ENCODE data around the gene NEURL1B.
"Not testable (repeated sequence)": the region's sequence is repeated elsewhere in the genome, so short reads cannot be mapped to it uniquely, and the experiment has no call there.

NEURL1B gene

DNA sequence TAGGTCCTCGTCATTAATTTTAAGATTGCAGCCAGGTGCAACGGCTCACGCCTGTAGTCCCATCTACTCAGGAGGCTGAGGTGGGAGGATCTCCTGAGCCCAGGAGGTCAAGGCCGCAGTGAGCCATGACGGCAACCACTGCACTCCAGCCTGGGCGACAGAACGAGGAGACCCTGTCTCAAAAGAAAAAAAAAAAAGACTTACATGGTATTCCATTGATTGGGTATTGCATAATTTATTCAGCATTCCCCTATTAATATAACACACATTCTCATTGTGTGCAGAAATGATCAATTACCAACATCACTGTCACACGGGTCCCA lies 67.1 kb downstream of the NEURL1B start:
- peaks cover 6 to 24% (median 17%) of the 10 kb centered on the region in 5 donors for H3K27me3 ChIP-seq (ENCODE audit: control insufficient read depth in 5 of 5, insufficient read depth in 4 of 5, low read length in 5 of 5)
- H3K9me3 ChIP-seq (ENCODE audit: control insufficient read depth in 5 of 5, low read length in 5 of 5), result peaks cover 0 to 2% (median 0%) of the 10 kb centered on the region in 5 donors
- no peak overlapping the region for H3K4me3 ChIP-seq (ENCODE audit: low read depth in 1 of 5, low read length in 5 of 5)
- H3K9ac ChIP-seq (ENCODE audit: low read length in 5 of 5), result no peak overlapping the region
- peaks cover 0 to 8% (median 3%) of the 10 kb centered on the region in 5 donors for H3K4me1 ChIP-seq (ENCODE audit: control insufficient read depth in 5 of 5, insufficient read depth in 5 of 5, low read length in 5 of 5)
- H3K27ac ChIP-seq (ENCODE audit: low read depth, low read length), result no peak overlapping the region
- no peaks in the 10 kb centered on the region for H3K36me3 ChIP-seq (ENCODE audit: control insufficient read depth in 5 of 5, insufficient read depth in 5 of 5, low read length in 5 of 5)

DNA sequence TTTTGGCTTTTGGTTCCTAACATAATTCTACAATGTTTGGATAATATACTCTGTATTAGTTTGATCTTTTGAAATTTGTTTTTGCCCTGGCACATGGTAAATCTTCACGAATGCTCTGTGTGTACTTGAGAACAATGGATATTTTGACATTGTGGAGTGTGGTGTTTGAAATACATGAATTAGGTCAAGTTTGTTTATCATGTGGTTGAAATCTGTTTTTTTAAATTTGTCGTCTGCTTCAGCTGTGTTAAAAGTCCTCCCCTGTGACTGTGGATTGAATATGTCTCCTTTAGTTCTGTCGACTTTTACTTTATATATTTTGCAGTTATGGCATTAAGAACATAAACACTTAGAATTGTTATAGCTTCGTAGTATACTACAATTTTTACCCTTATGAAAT lies 69.6 kb downstream of the NEURL1B start:
- Histone ChIP-seq H3K27me3 (ENCODE audit: control insufficient read depth in 5 of 5, insufficient read depth in 4 of 5, low read length in 5 of 5) (peaks cover 6 to 19% (median 17%) of the 10 kb centered on the region in 5 donors), H3K9ac (ENCODE audit: low read length in 5 of 5) (no peak overlapping the region), H3K9me3 (ENCODE audit: control insufficient read depth in 5 of 5, low read length in 5 of 5) (peaks cover 0 to 2% (median 0%) of the 10 kb centered on the region in 5 donors)

DNA sequence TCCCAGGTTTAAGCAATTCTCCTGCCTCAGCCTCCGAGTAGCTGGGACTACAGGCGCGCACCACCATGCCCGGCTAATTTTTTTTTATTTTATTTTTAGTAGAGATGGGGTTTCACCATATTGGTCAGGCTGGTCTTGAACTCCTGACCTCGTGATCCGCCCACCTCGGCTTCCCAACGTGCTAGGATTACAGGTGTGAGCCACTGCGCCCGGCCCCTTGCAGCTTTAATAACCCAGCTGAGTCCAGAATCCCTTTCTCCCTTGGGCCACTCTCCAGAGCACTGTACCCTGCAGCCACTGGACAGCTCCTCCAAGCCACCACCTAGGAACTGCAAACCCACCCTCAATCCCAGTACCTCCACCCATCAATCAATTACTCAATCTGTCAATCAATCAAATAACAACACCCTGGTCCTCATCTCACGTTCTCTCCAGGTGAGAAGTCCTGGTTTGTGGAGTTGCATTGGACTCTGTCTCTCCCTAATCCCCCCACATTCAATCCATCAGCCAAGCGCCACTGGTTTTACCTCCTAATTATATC lies 70.3 kb downstream of the NEURL1B start:
- not testable (repeated sequence) for H3K4me3 ChIP-seq (ENCODE audit: low read depth in 1 of 5, low read length in 5 of 5); H3K36me3 ChIP-seq (ENCODE audit: control insufficient read depth in 5 of 5, insufficient read depth in 5 of 5, low read length in 5 of 5)

More for the DNA sequence above, 69.6 kb downstream of the NEURL1B start:
- Histone ChIP-seq H3K27ac (ENCODE audit: low read depth, low read length) (no peak overlapping the region), H3K4me3 (ENCODE audit: low read depth in 1 of 5, low read length in 5 of 5) (no peak overlapping the region), H3K4me1 (ENCODE audit: control insufficient read depth in 5 of 5, insufficient read depth in 5 of 5, low read length in 5 of 5) (peaks cover 4 to 33% (median 24%) of the 10 kb centered on the region in 5 donors), H3K36me3 (ENCODE audit: control insufficient read depth in 5 of 5, insufficient read depth in 5 of 5, low read length in 5 of 5) (no peaks in the 10 kb centered on the region)

DNA sequence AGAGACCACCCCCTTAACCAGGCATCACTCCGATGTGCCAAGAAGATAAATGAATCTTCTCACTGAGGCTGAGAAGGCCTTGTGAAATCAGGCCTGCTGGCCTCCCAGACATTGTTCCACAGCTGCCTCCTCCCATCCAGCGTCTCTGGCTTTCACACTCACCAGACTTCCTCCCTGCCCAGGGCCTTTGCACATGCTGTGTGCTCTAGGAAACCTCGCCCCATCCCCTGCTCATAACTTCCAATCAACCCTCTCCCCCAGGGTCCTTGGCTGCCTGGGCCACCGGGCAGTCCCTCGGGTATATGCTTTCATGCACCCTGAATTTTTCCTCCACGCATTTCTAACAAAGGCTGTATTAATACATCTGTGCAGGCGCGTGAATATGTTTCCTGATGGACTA lies 71.5 kb downstream of the NEURL1B start:
- Histone ChIP-seq H3K9me3 (ENCODE audit: control insufficient read depth in 5 of 5, low read length in 5 of 5) (no peaks in the 10 kb centered on the region), H3K4me3 (ENCODE audit: low read depth in 1 of 5, low read length in 5 of 5) (no peak overlapping the region), H3K27me3 (ENCODE audit: control insufficient read depth in 5 of 5, insufficient read depth in 4 of 5, low read length in 5 of 5) (peaks cover 0 to 14% (median 8%) of the 10 kb centered on the region in 5 donors), H3K4me1 (ENCODE audit: control insufficient read depth in 5 of 5, insufficient read depth in 5 of 5, low read length in 5 of 5) (peaks cover 4 to 45% (median 41%) of the 10 kb centered on the region in 5 donors), H3K36me3 (ENCODE audit: control insufficient read depth in 5 of 5, insufficient read depth in 5 of 5, low read length in 5 of 5) (no peaks in the 10 kb centered on the region), H3K9ac (ENCODE audit: low read length in 5 of 5) (no peak overlapping the region), H3K27ac (ENCODE audit: low read depth, low read length) (no peak overlapping the region)

More for the DNA sequence above, 70.3 kb downstream of the NEURL1B start:
- not testable (repeated sequence) for H3K9me3 ChIP-seq (ENCODE audit: control insufficient read depth in 5 of 5, low read length in 5 of 5); H3K27ac ChIP-seq (ENCODE audit: low read depth, low read length); H3K9ac ChIP-seq (ENCODE audit: low read length in 5 of 5)
- Histone ChIP-seq H3K4me1 (ENCODE audit: control insufficient read depth in 5 of 5, insufficient read depth in 5 of 5, low read length in 5 of 5) (peaks cover 4 to 40% (median 31%) of the 10 kb centered on the region in 5 donors), H3K27me3 (ENCODE audit: control insufficient read depth in 5 of 5, insufficient read depth in 4 of 5, low read length in 5 of 5) (peaks cover 6 to 19% (median 17%) of the 10 kb centered on the region in 5 donors)

DNA sequence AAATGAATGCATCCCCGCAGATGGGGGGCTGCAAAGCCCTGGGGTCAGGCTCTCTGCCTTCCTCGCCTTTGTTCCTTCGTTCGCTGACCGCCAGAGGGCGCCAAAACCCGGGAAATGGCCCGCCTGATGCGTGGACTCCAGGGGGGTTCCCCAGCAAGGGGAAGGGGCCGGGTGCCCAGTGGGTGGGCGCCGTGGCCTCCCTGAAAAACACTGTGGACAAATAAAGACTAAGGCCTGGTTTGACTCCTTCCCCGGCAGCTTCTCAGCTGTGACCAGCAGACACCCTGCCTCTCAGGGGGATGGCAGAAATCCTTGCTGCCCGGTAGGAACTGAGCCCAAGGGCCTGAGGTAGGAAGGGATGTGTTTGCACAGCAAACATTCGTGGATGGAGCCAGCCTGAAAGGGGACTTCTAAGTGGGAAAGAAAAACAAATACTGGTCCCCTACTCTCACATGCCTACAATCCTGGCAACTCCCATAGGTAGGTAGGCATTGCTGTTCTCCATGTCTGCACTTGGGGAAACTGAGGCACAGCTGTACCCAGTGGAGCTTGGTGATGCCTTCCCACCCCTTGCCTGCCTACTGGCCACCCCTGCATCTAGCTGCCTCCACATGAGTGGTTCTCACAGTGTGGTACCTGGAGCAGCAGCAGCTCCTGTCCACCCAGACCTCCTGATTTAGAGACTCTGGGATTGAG lies 72.2 kb downstream of the NEURL1B start:
- Histone ChIP-seq H3K9me3 (ENCODE audit: control insufficient read depth in 5 of 5, low read length in 5 of 5) (no peaks in the 10 kb centered on the region), H3K27me3 (ENCODE audit: control insufficient read depth in 5 of 5, insufficient read depth in 4 of 5, low read length in 5 of 5) (peaks cover 0 to 8% (median 4%) of the 10 kb centered on the region in 5 donors), H3K4me1 (ENCODE audit: control insufficient read depth in 5 of 5, insufficient read depth in 5 of 5, low read length in 5 of 5) (peaks cover 4 to 48% (median 45%) of the 10 kb centered on the region in 5 donors), H3K9ac (ENCODE audit: low read length in 5 of 5) (peak overlapping the region in 1 of 5 donors; percentile 4), H3K27ac (ENCODE audit: low read depth, low read length) (peak overlapping the region; percentile 20), H3K4me3 (ENCODE audit: low read depth in 1 of 5, low read length in 5 of 5) (peak overlapping the region in 1 of 5 donors; percentile 14), H3K36me3 (ENCODE audit: control insufficient read depth in 5 of 5, insufficient read depth in 5 of 5, low read length in 5 of 5) (no peaks in the 10 kb centered on the region)

DNA sequence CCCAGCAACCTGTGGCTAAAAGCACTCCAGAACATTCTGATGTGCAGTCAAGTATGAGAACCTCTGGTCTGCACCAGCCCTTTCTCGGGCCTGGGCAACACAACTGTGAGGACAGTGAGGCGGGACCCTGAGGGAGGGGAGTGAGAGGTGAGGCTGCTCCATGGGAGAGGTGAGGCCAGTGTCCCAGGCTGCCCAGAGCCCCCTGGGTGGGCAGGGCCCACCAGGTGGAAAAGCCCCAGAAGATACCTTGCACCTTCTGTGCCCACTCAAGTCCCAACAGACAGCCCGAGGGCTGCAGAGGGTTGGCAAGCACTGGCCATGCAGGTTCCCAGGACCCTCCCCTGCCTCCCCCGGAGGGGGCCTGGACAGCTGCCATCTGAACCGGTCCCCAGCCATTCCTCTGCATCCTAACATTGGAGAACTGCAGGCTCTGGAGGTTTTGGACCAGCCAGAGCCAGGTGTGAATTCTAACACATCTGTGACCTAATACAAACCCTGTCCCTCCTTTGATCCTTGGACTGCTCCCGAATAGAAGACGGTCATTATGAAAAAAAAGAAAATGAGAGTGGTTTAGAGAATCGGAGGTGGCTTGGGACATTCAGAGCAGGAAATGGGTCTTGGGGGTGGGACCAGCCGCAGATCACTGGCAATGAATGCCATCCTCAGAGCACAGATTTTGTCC lies 72.9 kb downstream of the NEURL1B start:
- H3K4me1 ChIP-seq (ENCODE audit: control insufficient read depth in 5 of 5, insufficient read depth in 5 of 5, low read length in 5 of 5), result peaks cover 4 to 48% (median 45%) of the 10 kb centered on the region in 5 donors
- peak overlapping the region in 1 of 5 donors; percentile 49 for H3K9ac ChIP-seq (ENCODE audit: low read length in 5 of 5)
- peak overlapping the region; percentile 20 for H3K27ac ChIP-seq (ENCODE audit: low read depth, low read length)
- H3K9me3 ChIP-seq (ENCODE audit: control insufficient read depth in 5 of 5, low read length in 5 of 5), result no peaks in the 10 kb centered on the region
- no peak overlapping the region for H3K4me3 ChIP-seq (ENCODE audit: low read depth in 1 of 5, low read length in 5 of 5)
- H3K36me3 ChIP-seq (ENCODE audit: control insufficient read depth in 5 of 5, insufficient read depth in 5 of 5, low read length in 5 of 5), result no peaks in the 10 kb centered on the region
- H3K27me3 ChIP-seq (ENCODE audit: control insufficient read depth in 5 of 5, insufficient read depth in 4 of 5, low read length in 5 of 5), result peaks cover 0 to 8% (median 3%) of the 10 kb centered on the region in 5 donors

DNA sequence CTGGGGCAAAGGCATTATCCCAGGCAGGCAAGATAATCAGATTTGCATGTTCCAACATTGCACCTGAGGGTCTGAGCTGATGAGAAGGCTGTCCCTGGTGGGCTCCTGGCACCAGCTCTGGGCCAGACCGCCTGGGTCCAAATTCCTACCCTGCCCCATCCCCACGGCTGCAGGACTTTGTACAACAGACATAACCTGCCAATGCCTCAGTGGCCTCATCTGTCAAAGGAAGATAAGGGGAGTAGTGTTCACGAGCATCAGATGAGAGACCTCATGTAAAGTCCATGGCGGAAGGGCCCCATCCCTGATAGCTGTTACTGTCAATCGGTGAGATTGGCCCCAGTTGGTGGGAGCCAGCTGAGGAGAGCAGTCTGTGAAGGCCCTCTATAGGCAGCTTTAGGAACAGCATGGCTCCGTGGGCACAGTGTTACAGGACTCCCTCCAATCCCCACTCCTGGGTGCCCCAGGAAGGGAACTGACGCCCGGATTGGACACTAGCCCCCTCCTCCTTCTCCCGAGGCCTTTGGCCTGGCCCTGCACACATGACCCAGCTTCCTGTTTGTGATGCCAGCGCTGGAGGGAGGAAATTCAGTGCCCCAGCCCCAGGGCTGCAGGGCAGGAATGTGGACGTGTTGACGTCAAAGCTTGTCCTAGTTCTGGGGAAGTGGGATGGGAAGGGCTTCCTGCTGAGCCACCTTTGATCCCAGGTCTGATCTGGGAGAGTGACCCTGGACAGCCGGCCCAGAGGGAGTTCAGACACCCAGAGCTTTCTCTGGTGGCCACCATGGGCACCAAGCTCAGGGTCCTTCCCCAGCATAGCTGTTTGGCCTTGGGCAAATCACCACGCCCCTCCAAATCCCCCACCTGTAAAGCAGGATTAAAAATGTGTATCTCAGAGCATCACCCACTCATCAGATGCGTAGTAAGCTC lies 73.7 kb downstream of the NEURL1B start:
- no peaks in the 10 kb centered on the region for H3K9me3 ChIP-seq (ENCODE audit: control insufficient read depth in 5 of 5, low read length in 5 of 5)

DNA sequence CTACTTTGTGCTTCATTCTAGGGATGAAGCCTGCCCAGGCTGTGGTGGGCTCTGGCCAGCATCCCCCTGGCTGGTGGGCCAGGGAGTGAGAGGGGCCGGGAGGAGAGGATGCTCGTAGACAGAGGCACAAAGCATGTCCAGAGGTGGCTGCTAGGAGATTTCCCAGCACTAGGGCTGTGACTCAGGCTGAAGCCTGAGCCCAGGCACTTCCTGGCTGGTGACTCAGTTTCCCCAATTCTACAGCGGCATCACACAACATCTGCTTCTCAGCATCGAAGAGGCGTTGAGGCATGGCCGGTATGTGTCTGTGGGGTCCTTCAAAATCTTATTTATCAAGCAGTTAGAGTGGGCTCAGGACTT lies 74.3 kb downstream of the NEURL1B start:
- Histone ChIP-seq H3K27ac (ENCODE audit: low read depth, low read length) (peak overlapping the region; percentile 47), H3K4me3 (ENCODE audit: low read depth in 1 of 5, low read length in 5 of 5) (no peak overlapping the region), H3K36me3 (ENCODE audit: control insufficient read depth in 5 of 5, insufficient read depth in 5 of 5, low read length in 5 of 5) (no peaks in the 10 kb centered on the region), H3K4me1 (ENCODE audit: control insufficient read depth in 5 of 5, insufficient read depth in 5 of 5, low read length in 5 of 5) (peaks cover 4 to 49% (median 45%) of the 10 kb centered on the region in 5 donors), H3K9me3 (ENCODE audit: control insufficient read depth in 5 of 5, low read length in 5 of 5) (no peaks in the 10 kb centered on the region), H3K27me3 (ENCODE audit: control insufficient read depth in 5 of 5, insufficient read depth in 4 of 5, low read length in 5 of 5) (peaks cover 0 to 6% (median 3%) of the 10 kb centered on the region in 5 donors), H3K9ac (ENCODE audit: low read length in 5 of 5) (peak overlapping the region in 2 of 5 donors; percentile 31 to 49)

More for the DNA sequence above, 73.7 kb downstream of the NEURL1B start:
- no peaks in the 10 kb centered on the region for H3K36me3 ChIP-seq (ENCODE audit: control insufficient read depth in 5 of 5, insufficient read depth in 5 of 5, low read length in 5 of 5)
- peak overlapping the region in 2 of 5 donors; percentile 31 to 49 for H3K9ac ChIP-seq (ENCODE audit: low read length in 5 of 5)
- H3K4me1 ChIP-seq (ENCODE audit: control insufficient read depth in 5 of 5, insufficient read depth in 5 of 5, low read length in 5 of 5), result peaks cover 4 to 48% (median 45%) of the 10 kb centered on the region in 5 donors
- H3K27me3 ChIP-seq (ENCODE audit: control insufficient read depth in 5 of 5, insufficient read depth in 4 of 5, low read length in 5 of 5), result peaks cover 0 to 7% (median 3%) of the 10 kb centered on the region in 5 donors
- peak overlapping the region; percentile 51 for H3K27ac ChIP-seq (ENCODE audit: low read depth, low read length)
- no peak overlapping the region for H3K4me3 ChIP-seq (ENCODE audit: low read depth in 1 of 5, low read length in 5 of 5)

DNA sequence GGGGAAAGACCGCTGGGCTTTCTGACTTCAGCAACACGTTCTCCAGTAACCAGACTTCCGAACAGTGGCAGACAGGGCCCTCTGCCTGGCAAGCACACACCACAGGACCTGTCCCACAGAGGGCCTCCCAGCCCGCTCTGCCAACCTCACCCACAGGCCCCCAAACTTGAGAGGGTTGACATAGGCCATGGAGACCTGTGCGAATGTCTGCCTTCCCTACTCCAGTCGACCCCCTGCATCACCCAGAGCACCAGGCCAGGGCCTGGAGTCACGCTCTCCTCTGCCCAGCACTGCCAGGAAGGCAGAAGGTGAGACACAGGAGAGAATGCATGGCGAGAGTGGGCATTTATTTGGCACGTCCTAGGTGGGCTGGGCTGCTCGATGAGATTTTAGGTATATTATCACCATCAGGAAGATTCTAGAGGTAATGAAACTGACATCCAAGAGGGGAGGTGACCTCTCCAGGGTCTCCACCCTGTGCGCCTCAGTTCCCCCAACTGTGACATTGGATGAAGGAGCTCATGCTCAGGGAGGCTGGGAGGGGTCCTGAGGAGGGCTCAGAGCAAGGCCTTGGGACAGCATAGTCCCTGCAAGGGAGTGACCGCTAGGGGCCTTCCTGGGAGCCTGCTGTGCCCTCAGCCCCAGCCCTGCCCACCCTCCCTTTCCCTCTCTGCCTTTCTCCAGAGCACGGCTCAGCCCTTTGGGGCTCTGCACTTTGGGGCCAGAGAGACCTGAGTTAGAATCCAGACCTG lies 75.0 kb downstream of the NEURL1B start:
- Histone ChIP-seq H3K27ac (ENCODE audit: low read depth, low read length) (peak overlapping the region; percentile 47), H3K9ac (ENCODE audit: low read length in 5 of 5) (peak overlapping the region in 2 of 5 donors; percentile 2 to 32), H3K4me3 (ENCODE audit: low read depth in 1 of 5, low read length in 5 of 5) (no peak overlapping the region), H3K4me1 (ENCODE audit: control insufficient read depth in 5 of 5, insufficient read depth in 5 of 5, low read length in 5 of 5) (peaks cover 4 to 54% (median 45%) of the 10 kb centered on the region in 5 donors), H3K27me3 (ENCODE audit: control insufficient read depth in 5 of 5, insufficient read depth in 4 of 5, low read length in 5 of 5) (peaks cover 0 to 6% (median 3%) of the 10 kb centered on the region in 5 donors), H3K36me3 (ENCODE audit: control insufficient read depth in 5 of 5, insufficient read depth in 5 of 5, low read length in 5 of 5) (no peaks in the 10 kb centered on the region), H3K9me3 (ENCODE audit: control insufficient read depth in 5 of 5, low read length in 5 of 5) (no peaks in the 10 kb centered on the region)
